Measurements from ENCODE around the gene DGKH. TPM values are rescaled to one million over a fixed set of nuclear protein-coding genes. Genes with fewer than 3 reads are reported as not detected.
A peak's percentile ranks its signal among the peaks of the same experiment; 100 is the strongest.

DGKH gene
- total and polyA plus RNA-seq, 8 donors: 9.8 to 17.1 (median 12.0) TPM

- H3K9me3 ChIP-seq: no peaks in the 10 kb centered on the region
- ATAC-seq: peak; percentile 90
- peak in 1 of 2 donors; percentile 22 for TF ChIP-seq CTCF (IDR thresholded peaks at IDR 0.05)
- H3K4me1 ChIP-seq: peaks cover 4 to 24% of the 10 kb centered on the region in 2 donors
- peaks cover 0 to 19% of the 10 kb centered on the region in 2 donors for H3K27me3 ChIP-seq
- peak overlapping the region; percentile 87 to 95 for H3K27ac ChIP-seq
- no peaks in the 10 kb centered on the region for H3K36me3 ChIP-seq
- peak overlapping the region; percentile 63 to 82 for H3K4me3 ChIP-seq
- DNase-seq: peak; percentile 84 to 96 (median 92)
- intact Hi-C loops (cut with DNase I): loop anchor here in 1 of 2 donors (10.0 kb wide), 1 partner anchor 375 kb away; no protein-coding TSS in a partner anchor
Observed at GRCh38 chr13:42039946-42040729, 8.3 kb upstream of the DGKH start.

GRCh38 chr13:42040730-42041010, 7.8 kb upstream of the DGKH start:
- DNase-seq: no peak
- no peak for TF ChIP-seq CTCF (IDR thresholded peaks at IDR 0.05)
- H3K27me3 ChIP-seq: peaks cover 0 to 19% of the 10 kb centered on the region in 2 donors
- no peak for ATAC-seq
- peak overlapping the region; percentile 87 to 95 for H3K27ac ChIP-seq
- intact Hi-C loops (cut with DNase I): loop anchor here in 1 of 2 donors (10.0 kb wide), 1 partner anchor 376 kb away; no protein-coding TSS in a partner anchor
- peaks cover 4 to 24% of the 10 kb centered on the region in 2 donors for H3K4me1 ChIP-seq
- no peaks in the 10 kb centered on the region for H3K36me3 ChIP-seq
- peak overlapping the region; percentile 63 to 82 for H3K4me3 ChIP-seq
- no peaks in the 10 kb centered on the region for H3K9me3 ChIP-seq

GRCh38 chr13:42041011-42041683, 7.3 kb upstream of the DGKH start:
- peak; percentile 72 for ATAC-seq

GRCh38 chr13:42041684-42042035, 6.8 kb upstream of the DGKH start:
- peak; percentile 28 to 78 (median 64) for DNase-seq
- peak; percentile 68 for ATAC-seq
- H3K27ac ChIP-seq: peak overlapping the region; percentile 87 to 95
- H3K27me3 ChIP-seq: peaks cover 0 to 25% of the 10 kb centered on the region in 2 donors
- TF ChIP-seq CTCF (IDR thresholded peaks at IDR 0.05): peak; percentile 26 to 37
- H3K4me1 ChIP-seq: peaks cover 5 to 28% of the 10 kb centered on the region in 2 donors
- H3K36me3 ChIP-seq: no peaks in the 10 kb centered on the region
- no peaks in the 10 kb centered on the region for H3K9me3 ChIP-seq
- intact Hi-C loops (cut with DNase I): loop anchor here in 1 of 2 donors (10.0 kb wide), 1 partner anchor 377 kb away; no protein-coding TSS in a partner anchor
- H3K4me3 ChIP-seq: peak overlapping the region; percentile 63 to 82

More at GRCh38 chr13:42041011-42041683, 7.3 kb upstream of the DGKH start:
- H3K27ac ChIP-seq: peak overlapping the region; percentile 87 to 95
- no peaks in the 10 kb centered on the region for H3K36me3 ChIP-seq
- TF ChIP-seq CTCF (IDR thresholded peaks at IDR 0.05): no peak
- no peaks in the 10 kb centered on the region for H3K9me3 ChIP-seq
- intact Hi-C loops (cut with DNase I): loop anchor here in 1 of 2 donors (10.0 kb wide), 1 partner anchor 376 kb away; no protein-coding TSS in a partner anchor
- peaks cover 4 to 24% of the 10 kb centered on the region in 2 donors for H3K4me1 ChIP-seq
- peaks cover 0 to 20% of the 10 kb centered on the region in 2 donors for H3K27me3 ChIP-seq
- peak overlapping the region; percentile 63 to 82 for H3K4me3 ChIP-seq
- DNase-seq: peak; percentile 40 to 86 (median 54)

- intact Hi-C loops (cut with DNase I): loop anchor here in 1 of 2 donors (10.0 kb wide), 1 partner anchor 379 kb away; no protein-coding TSS in a partner anchor
- TF ChIP-seq CTCF (IDR thresholded peaks at IDR 0.05): no peak
- peaks cover 11 to 37% of the 10 kb centered on the region in 2 donors for H3K4me1 ChIP-seq
- H3K9me3 ChIP-seq: no peaks in the 10 kb centered on the region
- DNase-seq: no peak
- H3K27ac ChIP-seq: no peak overlapping the region
- no peak overlapping the region for H3K4me3 ChIP-seq
- H3K36me3 ChIP-seq: no peaks in the 10 kb centered on the region
- no peak for ATAC-seq
- peaks cover 0 to 45% of the 10 kb centered on the region in 2 donors for H3K27me3 ChIP-seq
Observed at GRCh38 chr13:42043676-42044075, 4.8 kb upstream of the DGKH start.

All from left lung (tissue), 10 donors.